OCI-LY7 (cell line): ENCODE measurements around the gene SLA2. TPM values are rescaled to one million over a fixed set of nuclear protein-coding genes. Genes with fewer than 3 reads are reported as not detected.

Experiments used
- BruUV-seq: library from RNA; stranded (reverse); fragments of 400-500 nt; replicated peaks from 2 replicates; lab custom pipeline; 2021; lab: Mats Ljungman, UMichigan
- CTCF ChIA-PET: fragments of 300-600 bp; sonication (Branson Sonifier 250); formaldehyde crosslinking; loops from one replicate; lab custom pipeline; 2022; ENCODE audit warnings: antibody characterized with exemption; ENCODE audit not compliant: unreplicated experiment; lab: Charles Lee
- POLR2A ChIA-PET: fragments of 300-600 bp; sonication (Branson Sonifier 250); formaldehyde crosslinking; loops from one replicate; lab custom pipeline; 2022; ENCODE audit warnings: antibody characterized with exemption; lab: Charles Lee
- DNase-seq: peaks from one replicate; pipeline ENCODE4 v3.0.0-alpha.2; 2015; ENCODE audit warnings: low spot score
- H2AFZ ChIP-seq: fragments of 200-600 bp; sonication (generic), shearing (Covaris generic); 2 replicates; pipeline ENCODE4 v1.6.1; 2014; ENCODE audit warnings: mild to moderate bottlenecking, antibody characterized with exemption, low read length, moderate library complexity
- H3K27ac ChIP-seq: fragments of 200-600 bp; sonication (generic); 2 replicates; pipeline ENCODE4 v1.5.1; 2014; ENCODE audit warnings: mixed run types, low read depth, mild to moderate bottlenecking, moderate library complexity, low read length, inconsistent platforms; ENCODE audit not compliant: poor library complexity, severe bottlenecking
- H3K36me3 ChIP-seq: fragments of 200-600 bp; sonication (generic); 2 replicates; pipeline ENCODE4 v1.6.1; 2014; ENCODE audit warnings: mild to moderate bottlenecking, antibody characterized with exemption, low read length, moderate library complexity, mixed read lengths; ENCODE audit not compliant: insufficient read depth
- H3K4me1 ChIP-seq: fragments of 200-600 bp; sonication (generic); 2 replicates; pipeline ENCODE4 v1.5.1; 2014; ENCODE audit warnings: mild to moderate bottlenecking, low read length; ENCODE audit not compliant: insufficient read depth, poor library complexity, severe bottlenecking
- H3K4me2 ChIP-seq: fragments of 200-600 bp; sonication (generic); 2 replicates; pipeline ENCODE4 v1.6.1; 2014; ENCODE audit warnings: mild to moderate bottlenecking, low read length
- H3K4me3 ChIP-seq: fragments of 200-600 bp; sonication (generic); 2 replicates; pipeline ENCODE4 v1.5.1; 2014; ENCODE audit warnings: mild to moderate bottlenecking, low read depth, low read length; ENCODE audit not compliant: poor library complexity, severe bottlenecking
- H3K79me2 ChIP-seq: fragments of 200-600 bp; sonication (generic); 2 replicates; pipeline ENCODE4 v1.6.1; 2016; ENCODE audit warnings: low read depth, mild to moderate bottlenecking, low read length, moderate library complexity, mixed read lengths; ENCODE audit not compliant: insufficient read depth
- H3K9me2 ChIP-seq: fragments of 200-600 bp; sonication (generic); 2 replicates; pipeline ENCODE4 v1.6.1; 2016; ENCODE audit warnings: mild to moderate bottlenecking, low read length, mixed read lengths; ENCODE audit not compliant: insufficient read depth
- H3K9me3 ChIP-seq: fragments of 200-600 bp; sonication (generic); 2 replicates; pipeline ENCODE4 v1.6.1; 2014; ENCODE audit warnings: mild to moderate bottlenecking, mixed run types, low read length, mixed read lengths
- H4K20me1 ChIP-seq: fragments of 200-600 bp; sonication (generic); 2 replicates; pipeline ENCODE4 v1.6.1; 2014; ENCODE audit warnings: mild to moderate bottlenecking, antibody characterized with exemption, low read length, moderate library complexity, mixed read lengths; ENCODE audit not compliant: insufficient read depth
- EZH2phosphoT487 ChIP-seq: fragments of 200-600 bp; sonication (generic); IDR thresholded peaks from 2 replicates; pipeline ENCODE4 v1.6.1; 2018; ENCODE audit warnings: low read depth, borderline replicate concordance, mild to moderate bottlenecking, mixed run types, antibody characterized with exemption, low read length, moderate library complexity, mixed read lengths
- intact Hi-C: fragments of 100-400 bp; cut with micrococcal nuclease; formaldehyde crosslinking; loops from one replicate; pipeline ENCODE4 v1.10.0; 2022; ENCODE audit not compliant: unreplicated experiment
- total RNA-seq, 2 experiments: library from RNA; depleted of rRNA in 1 of 2; stranded (reverse); fragments of >200 nt in 1 of 2; shearing (Covaris generic) in 1 of 2; gene quantifications; 2 replicates each; pipeline ENCODE4 v1.2.3, GENCODE V29; 2014 to 2022
- TF ChIP-seq, protein P1 (sequence below): fragments of 200-600 bp; sonication (generic); conservative IDR thresholded peaks from 2 replicates; pipeline ENCODE4 v1.5.1; 2014; ENCODE audit warnings: mild to moderate bottlenecking, antibody characterized with exemption, low read length, moderate library complexity, mixed read lengths

The SLA2 gene
- total RNA-seq, 2 experiments from 2014 or later: 2.0 to 5.0 TPM

GRCh38 chr20:36593347-36593929, 52.6 kb downstream of the SLA2 start:
- DNase-seq: no peak
- intact Hi-C loops: no loop called here
- H4K20me1 ChIP-seq: no peaks in the 10 kb centered on the region
- POLR2A ChIA-PET: interaction anchor here (1.0 to 3.3 kb wide), 3 partner anchors 11 to 20 kb away, joined by 5 to 22 read pairs (median 15); partner anchors contain the start of genes RAB5IF and TGIF2
- no peaks in the 10 kb centered on the region for H3K9me3 ChIP-seq
- peak overlapping the region; percentile 10 for H3K4me3 ChIP-seq
- peaks cover 60% of the 10 kb centered on the region; the same call in 1 of the 2 replicates for H3K36me3 ChIP-seq
- TF ChIP-seq, protein P1, sequence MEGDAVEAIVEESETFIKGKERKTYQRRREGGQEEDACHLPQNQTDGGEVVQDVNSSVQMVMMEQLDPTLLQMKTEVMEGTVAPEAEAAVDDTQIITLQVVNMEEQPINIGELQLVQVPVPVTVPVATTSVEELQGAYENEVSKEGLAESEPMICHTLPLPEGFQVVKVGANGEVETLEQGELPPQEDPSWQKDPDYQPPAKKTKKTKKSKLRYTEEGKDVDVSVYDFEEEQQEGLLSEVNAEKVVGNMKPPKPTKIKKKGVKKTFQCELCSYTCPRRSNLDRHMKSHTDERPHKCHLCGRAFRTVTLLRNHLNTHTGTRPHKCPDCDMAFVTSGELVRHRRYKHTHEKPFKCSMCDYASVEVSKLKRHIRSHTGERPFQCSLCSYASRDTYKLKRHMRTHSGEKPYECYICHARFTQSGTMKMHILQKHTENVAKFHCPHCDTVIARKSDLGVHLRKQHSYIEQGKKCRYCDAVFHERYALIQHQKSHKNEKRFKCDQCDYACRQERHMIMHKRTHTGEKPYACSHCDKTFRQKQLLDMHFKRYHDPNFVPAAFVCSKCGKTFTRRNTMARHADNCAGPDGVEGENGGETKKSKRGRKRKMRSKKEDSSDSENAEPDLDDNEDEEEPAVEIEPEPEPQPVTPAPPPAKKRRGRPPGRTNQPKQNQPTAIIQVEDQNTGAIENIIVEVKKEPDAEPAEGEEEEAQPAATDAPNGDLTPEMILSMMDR: no peak
- no peak for TF ChIP-seq EZH2phosphoT487
- peak overlapping the region; percentile 85 for H3K27ac ChIP-seq
- no peak overlapping the region for H2AFZ ChIP-seq
- H3K4me2 ChIP-seq: peak overlapping the region; percentile 70
- BruUV-seq: no TSS peak
- no peaks in the 10 kb centered on the region for H3K79me2 ChIP-seq
- no peaks in the 10 kb centered on the region for H3K9me2 ChIP-seq
- CTCF ChIA-PET: no interaction called here
- peaks cover 69% of the 10 kb centered on the region for H3K4me1 ChIP-seq

DNA sequence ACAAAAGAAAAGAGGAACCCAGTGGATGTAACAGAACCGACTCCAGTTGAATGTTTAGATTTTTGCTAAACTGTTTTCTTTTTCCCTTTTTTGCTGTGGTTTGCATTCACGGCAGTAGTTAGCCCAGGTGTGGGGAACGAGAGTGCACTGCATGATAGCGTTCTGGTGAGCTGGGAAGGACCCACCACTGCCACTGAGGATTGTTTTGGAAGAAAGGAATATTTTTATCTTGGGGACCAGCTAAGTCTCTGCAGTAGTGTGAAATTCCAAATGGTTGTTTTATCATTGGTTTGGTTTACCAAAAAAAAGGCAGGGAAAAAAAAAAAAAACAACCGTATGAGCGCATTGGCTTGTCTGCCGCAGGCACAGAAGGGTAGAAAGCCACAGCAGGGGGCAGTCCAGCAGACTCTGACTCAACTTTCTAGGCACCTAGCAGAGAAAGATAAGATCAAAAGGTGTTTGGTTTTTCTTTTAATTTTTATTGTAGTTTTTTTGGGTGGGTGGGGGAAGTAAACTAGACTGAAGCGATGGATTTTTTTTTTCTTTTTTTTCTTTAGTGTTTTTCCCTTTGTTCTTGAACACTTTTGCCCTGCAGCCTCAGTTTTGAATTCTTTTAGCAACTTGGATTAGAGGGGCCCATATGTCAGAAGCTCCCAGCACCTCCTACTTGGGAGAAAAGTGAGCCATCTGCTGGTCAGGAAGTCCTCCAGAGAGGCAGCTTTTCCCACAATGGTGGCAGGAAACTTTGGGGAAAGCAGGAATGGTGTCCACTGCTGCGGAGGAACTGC, 53.9 kb downstream of the SLA2 start:
- ChIA-PET CTCF (interaction anchor here (0.6 kb wide), 1 partner anchor 869 kb away, joined by 3 read pairs; no protein-coding TSS in a partner anchor), POLR2A (interaction anchor here (0.6 to 0.9 kb wide), 4 partner anchors 13 to 395 kb away, joined by 3 to 7 read pairs (median 5); no protein-coding TSS in a partner anchor)
- no peak for DNase-seq
- Histone ChIP-seq H3K4me2 (no peak overlapping the region), H3K36me3 (peaks cover 63% of the 10 kb centered on the region), H4K20me1 (no peaks in the 10 kb centered on the region), H3K9me2 (no peaks in the 10 kb centered on the region), H3K79me2 (no peaks in the 10 kb centered on the region), H3K4me1 (peaks cover 55% of the 10 kb centered on the region), H3K27ac (no peak overlapping the region), H2AFZ (no peak overlapping the region), H3K4me3 (no peak overlapping the region), H3K9me3 (no peaks in the 10 kb centered on the region)
- intact Hi-C loops: no loop called here
- TSS peak; percentile 43 for BruUV-seq
- TF ChIP-seq EZH2phosphoT487: no peak
- TF ChIP-seq, protein P1: peak; percentile 70
